GM19240 (cell line): ENCODE data around the gene GRAMD1A.
"Not testable (repeated sequence)": the region's sequence is repeated elsewhere in the genome, so short reads cannot be mapped to it uniquely, and the experiment has no call there.

Experiments
- DNase-seq: peaks from one replicate; pipeline ENCODE4 v3.0.0; 2011; ENCODE audit warnings: low spot score; ENCODE audit not compliant: insufficient read length

GRAMD1A gene

DNA sequence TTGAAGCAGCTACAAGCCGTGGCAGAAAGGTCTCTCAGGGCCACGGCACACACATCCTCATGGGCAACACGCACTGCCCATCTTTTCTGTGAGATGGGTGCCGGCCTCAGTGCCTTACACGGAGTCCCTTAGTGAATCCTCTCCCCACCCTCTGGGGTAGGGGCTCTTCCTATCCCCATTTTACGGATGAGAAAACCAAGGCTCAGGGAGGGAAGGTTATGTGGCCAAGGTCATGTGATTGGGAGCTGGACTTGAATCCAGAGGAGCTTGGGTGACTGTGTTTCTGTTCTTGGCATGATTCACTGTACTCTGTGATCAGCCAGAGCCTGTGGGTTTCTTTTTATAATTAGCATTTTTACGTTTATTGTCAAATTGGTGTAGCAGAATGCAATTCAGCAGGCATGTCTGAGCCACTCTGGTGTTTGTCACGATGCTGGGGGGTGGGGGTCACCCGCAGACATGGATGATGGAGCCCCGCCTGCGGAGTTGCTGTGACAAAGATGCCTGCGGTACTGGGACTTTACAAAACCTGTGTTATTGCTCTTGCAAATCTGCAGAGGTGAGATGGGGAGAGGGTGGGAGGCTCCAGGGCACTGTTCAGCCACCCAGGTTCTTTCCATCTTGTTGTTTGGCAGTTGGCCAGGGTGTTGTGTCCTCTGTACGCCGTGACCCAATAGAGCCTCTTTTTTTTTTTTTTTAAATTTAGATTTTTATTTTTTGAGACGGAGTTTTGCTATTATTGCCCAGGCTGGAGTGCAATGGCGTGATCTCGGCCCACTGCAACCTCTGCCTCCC, 34.7 kb downstream of the GRAMD1A start:
- no peak for DNase-seq

DNA sequence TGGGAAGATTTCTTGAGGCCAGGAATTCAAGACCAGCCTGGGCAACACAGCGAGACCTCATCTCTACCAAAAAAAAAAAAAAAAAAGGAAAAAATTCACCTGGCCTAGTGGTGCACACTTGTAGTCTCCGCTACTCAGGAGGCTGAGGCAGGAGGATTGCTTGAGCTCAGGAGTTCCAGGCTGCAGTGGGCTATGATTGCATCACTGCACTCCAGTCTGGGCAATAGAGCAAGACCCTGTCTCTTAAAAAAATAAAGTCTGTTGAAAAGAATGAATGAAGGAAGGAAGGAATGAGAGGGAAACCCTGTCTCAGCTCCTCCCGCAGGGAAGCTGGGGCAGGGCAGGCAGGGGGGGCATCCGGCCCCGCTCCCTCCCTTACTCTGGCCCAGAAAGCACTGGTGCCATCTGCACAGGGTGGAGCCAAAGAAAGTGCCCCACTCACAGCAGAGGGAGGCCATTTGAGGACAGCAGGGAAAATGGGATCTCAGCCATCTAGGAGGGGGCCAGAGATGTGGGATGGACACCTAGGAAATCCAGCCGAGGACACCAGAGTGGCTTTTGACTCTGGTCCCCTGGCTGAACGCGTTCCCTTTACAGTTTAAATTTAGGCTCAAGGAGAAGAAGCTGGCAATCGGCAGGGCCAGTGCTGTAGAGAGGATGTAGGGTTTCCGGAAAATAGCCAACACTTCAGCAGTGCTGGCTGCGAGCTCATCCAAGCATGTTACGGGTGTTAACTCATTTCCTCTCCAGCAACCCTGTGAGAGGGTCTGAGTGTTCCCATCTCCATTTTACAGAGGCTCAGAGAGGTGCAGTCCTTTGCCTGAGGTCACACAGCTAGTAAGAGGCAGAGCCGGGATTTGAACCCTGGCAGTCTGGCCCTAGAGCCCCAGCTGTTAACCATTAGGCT, 37.8 kb downstream of the GRAMD1A start:
- DNase-seq, result no peak

DNA sequence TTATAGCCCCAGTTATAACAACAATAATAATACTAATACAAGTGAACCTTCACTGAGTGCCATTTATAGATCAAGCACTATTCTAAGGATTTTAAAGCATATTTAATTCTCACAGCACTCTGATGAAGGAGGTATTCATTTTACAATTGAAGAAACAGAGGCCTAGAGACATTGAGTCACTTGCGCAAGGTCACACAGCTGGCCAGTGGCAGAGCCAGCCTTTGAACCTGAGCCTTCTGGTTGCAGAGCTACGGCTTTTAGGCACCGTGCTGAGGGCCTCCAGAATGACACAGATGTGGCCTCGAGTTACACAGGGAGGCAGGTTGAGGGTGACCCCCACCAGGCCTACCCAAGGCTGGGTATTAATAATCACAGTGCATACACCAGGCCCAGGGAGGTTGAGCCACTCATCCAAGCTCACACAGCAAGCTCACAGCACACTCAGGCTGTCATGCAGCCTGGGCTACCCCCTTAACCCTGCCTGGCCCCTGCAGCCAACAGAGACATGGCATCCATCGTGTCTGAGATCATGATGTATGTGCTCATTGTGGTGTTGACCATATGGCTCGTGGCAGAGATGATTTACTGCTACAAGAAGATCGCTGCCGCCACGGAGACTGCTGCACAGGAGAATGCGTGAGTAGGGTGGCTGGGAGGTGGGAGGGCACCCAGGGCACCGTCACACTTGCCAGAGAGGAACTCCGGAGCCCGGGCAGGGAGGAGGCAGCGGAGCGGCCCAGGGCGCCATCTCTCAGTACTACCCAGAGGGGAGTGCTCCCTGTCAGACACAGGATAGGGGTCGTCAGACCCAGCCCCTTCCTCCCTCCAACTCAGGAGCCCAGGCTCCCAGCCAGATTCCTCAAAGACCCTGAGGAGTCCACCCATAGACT, 38.7 kb downstream of the GRAMD1A start:
- no peak for DNase-seq

DNA sequence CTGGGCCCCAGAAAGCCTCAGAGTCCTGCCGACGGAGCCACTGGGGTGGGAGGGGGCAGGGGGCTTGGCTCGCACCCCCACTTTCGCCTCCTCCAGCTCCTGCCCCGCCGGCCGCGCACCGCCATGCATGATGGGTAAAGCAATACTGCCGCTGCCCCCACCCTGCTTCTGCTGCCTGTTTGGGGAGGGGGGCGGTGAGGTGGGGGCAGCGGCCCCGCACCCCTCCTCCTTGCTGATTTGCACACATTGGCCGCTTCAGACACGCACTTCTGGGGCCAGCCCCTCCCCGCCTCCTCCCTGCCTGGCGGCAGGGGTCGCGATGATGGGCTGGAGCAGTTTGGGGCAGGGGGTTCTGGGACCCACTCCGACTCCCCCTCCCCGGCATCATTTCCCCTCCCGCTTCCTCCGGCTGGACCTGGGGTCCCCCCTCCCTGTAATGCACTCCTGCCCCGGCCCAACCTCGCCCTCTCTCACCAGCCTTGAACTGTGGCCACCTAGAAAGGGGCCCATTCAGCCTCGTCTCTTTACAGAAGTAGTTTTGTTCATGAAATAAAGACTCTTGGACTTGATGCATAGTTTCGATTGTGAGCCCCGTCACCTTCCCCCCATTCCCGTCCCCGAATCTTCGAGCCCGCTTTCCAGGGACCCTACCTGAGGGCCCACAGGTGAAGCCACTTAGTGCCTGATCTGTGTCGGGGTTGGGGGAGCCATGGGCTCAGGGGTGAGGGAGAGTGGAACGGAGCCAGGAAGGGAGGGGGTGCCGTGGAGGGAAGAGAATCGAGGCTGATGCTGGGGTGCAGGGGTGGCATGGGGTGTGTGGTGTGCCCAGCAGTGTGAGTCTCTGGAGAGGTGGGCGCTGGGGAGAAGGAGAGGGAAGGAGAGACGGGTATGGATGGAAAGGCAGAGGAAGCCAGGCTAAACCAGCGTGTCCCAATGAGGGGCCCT, 40.0 kb downstream of the GRAMD1A start:
- DNase-seq, result no peak

DNA sequence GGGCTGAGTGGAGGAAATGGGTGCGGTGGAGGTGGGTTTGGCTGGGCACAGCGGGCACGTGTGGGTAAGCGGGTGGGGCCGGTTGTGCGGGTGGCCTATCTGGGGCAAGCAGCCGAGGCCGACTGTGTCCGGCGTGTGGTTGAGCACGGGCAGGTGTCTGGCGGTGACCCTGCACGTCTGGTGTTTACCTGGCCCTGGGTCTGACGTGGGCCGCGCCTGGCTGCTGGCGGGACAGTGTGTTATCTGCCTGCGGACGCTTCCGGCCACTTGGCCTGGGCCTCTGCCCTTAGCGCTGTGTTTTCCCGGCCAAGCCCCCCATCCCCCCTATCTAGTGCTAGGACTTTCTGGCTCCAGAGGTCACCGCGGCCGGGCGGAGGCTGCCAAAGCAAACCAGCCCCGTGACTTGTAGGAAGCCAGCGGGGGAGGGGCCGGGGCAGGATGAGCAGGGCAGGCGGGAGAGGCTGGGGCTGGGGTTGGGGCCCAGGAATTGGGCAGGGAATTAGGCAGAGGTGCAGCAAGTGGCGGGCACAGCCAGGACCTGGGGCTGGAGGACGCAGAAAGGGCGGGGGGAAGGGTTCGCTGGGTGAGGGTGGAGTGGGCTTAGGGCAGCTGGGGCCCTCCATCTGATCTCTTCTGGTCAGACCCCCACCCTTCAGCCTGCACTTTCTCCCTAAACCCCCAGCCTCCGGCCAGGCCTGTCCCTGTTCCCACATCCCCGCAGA, 40.9 kb downstream of the GRAMD1A start:
- no peak for DNase-seq

DNA sequence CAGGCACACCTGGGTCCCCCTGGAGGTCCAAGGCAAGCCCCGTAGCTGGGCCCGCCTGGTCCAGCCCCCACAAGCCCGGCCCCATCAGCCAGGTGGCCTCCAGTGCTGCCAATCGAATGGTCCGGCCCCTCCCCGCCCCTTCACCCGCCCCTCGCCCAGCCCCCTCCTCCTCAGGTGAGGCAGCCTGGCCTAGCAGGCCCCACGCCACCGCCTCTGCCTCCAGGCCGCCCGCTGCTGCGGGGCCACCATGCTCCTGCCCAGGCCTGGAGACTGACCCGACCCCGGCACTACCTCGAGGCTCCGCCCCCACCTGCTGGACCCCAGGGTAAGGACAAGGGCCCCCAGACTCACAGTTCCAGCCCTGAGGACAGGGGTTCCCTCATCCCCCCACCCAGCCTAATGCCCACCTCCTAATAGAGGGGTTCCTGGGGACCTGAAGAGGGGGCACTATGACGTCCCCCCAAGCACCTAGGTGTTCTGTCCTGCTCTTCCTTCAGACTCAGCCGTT, 41.5 kb downstream of the GRAMD1A start, which contains the start of gene HPN:
Gene HPN, plus strand, starts transcription at position 174 of the 508 bp plus-strand sequence. CDS start 786 bp downstream, outside the sequence.
- no peak for DNase-seq

DNA sequence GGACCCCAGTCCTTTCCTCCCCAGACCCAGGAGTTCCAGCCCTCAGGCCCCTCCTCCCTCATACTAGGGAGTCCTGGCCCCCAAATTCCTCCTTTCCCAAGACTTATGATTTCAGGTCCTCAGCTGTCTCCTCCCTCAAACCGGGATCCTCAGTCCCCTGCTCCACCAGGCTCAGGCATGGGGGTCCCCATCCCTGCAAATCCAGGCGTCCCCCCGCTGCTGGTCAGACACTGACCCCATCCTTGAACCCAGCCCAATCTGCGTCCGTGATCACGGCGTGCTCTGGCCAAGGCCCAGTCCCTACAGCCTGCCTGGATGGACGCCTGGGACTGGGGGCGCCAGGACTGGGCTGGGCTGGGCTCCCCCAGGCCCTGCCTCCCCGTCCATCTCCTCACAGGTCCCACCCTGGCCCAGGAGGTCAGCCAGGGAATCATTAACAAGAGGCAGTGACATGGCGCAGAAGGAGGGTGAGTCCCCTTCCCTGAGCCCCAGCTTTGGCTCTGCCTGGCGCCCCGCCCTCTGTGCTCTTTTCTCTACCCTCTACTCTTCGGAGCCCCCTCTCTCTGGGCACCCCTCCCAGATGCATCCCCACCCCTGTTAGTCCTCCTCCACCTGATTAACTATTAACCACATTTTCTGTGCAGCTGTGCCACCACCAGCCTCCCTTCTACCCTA, 42.1 kb downstream of the GRAMD1A start:
- no peak for DNase-seq

DNA sequence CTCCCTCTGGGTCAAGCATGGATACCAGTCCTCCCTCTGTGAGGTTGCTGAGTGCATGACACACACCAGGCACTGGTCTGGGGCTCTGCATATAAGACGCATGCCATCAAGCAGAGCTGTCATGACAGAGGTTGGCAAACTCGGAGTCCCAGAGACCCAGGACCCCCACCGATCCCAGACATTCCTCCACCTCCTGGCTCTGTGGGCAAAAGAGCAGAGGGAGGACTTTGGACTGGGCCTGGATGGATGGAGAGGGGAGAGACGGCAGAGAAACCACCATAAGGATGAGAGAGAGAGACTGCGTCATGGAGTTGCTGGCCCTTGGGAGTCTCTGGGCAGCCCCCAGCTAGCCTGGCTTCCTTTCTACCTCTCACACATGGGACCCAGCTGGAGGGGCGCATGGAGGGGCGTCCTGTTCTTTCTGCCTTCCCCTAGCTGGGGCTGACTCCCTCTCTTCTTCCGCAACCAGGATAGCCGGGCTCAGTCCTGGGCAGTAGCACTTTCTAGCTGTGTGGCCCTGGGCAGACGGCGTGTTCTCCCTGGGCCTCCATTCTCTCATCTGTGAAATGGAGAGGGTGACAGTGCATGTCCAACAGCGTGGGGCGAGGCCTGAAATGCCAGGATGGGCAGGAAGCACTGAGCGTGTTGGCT, 43.0 kb downstream of the GRAMD1A start:
- DNase-seq, result no peak

DNA sequence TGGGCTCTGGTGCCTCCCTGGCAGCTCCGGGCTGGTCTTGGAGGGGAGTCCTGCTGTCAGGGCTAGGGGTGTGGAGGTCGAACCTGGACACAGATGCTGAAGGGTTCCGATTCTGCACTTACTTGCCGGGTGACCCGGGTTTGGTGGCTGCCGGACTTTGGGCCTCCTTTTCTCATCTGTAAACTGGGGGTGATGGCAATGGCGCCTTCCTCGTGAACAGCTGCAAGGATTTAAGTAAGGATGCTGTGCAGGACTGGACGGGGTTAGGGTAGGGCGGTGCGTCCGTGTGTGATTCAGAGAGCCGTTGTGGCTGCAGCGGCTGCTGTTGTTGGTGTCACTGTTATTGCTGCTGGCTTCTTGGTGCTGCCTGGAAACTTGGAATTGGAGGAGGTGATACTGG, 43.8 kb downstream of the GRAMD1A start:
- no peak for DNase-seq

DNA sequence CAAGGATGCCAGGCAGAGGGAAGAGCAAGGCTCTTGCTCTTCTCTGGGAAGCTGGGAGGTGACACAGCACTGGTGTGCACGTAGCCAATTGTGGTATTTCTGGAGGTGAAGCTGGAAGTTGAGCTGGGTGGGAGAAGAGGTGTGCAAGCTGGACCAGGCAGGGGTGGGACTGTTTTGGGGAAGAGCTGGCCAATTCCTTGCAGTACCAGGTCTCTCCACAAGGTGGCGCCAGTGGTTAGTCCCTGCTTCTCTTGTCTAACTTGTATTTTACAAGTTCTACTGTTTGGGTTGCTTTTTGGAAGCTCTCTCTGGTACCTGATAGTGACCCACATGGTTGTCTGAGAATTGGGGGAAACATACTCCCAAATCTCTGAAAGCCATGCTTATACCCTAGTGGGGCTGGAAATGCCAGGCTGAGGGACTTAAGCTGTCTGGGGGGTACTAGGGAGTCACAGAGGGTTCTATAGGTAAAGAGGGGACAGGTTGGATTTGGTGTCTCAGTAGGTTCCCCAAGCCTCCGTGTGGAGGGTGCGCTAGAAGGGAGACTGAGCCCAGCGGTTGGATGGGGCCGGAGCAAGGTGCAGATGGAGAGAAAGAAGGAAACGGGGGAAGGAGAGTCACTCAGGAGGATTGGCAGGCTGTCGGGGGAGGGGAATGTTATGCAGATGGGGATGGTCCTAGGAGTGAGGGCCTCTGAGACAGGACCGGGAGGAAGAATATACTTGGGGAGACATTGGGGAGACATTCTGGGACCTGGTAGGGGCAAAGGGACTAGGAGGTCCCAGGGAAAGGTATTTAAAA, 44.4 kb downstream of the GRAMD1A start:
- peak; percentile 68 for DNase-seq

DNA sequence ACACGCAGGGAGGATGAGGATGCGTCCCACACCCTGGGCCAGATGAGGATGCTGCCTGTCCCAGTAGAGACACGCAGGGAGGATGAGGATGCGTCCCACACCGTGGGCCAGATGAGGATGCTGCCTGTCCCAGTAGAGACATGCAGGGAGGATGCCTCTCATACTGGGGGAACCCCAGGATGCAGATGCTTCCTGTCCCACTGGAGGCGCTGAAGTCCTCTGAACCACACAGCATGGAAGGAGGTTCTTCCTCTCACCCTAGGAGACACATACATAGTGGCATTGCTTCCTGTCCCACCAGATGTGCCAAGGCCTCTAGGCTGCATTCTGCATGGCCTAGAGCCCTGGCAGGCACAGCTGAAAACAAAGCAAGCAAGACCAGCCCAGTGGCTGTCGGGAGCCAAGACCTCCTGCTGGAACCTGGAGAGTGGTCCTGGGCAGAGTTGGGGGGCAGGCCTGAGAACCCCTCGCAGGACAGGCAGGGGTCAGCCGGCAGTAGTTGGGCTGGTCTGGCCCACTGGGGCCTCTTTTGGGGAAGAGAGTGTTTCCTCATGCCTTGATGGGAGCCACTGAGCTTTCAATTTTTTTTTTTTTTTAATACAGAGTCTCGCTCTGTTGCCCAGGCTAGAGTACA, 45.7 kb downstream of the GRAMD1A start:
- peak; percentile 79 for DNase-seq

DNA sequence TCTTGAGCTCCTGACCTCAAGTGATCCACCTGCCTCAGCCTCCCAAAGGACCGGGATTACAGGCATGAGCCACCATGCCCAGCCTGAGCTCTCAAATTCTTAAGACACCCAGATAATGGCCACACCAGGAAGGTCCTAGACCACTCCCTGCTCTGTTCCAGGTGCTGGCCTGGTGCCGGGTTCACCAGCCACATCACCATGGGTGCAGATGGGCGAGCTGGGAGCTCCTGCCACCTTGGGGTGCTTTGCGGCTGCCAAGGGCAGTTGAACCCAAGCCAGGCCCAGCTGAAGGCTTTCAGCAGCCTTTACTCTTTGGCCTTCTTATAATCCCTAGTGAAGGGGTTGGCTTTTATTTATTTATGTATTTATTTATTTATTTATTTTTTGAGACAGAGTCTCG, 46.3 kb downstream of the GRAMD1A start:
- no peak for DNase-seq

DNA sequence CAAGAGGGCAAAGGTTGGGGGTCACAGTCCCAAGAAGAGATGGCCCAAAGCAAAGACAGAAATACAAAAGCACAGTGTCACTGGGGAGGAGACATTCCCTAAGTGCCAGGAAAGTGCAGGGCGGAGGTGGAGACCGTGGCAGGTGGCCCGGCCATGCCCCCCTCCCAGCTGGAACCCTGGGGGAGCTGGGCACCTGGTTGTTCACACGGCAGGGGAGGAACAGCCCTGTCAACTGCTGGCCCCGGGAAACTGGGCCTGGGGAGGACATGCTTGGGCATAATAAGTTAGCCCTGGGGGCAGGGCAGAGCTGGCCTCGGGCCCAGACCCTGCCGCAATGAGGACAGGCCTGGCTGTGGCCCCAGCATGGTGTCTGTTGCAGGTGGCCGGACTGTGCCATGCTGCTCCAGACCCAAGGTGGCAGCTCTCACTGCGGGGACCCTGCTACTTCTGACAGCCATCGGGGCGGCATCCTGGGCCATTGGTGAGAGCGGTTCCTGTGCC, 48.8 kb downstream of the GRAMD1A start:
- DNase-seq, result no peak

DNA sequence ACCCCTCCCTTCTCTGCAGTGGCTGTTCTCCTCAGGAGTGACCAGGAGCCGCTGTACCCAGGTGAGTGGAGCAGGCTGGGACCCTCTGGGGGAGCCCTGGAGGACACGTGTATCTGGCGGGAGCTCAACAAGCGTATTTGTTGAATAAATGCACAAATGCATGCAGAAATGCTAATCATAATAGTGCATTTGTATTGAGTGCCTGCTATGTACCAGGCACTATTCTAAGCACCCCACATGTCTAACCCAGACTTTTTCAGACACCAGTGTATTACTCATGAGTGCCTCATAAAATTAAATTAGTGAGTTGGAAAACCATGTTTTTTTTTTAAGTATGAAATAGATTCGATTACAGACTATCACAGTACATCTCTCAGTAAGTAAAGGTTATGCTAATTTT, 49.3 kb downstream of the GRAMD1A start:
- no peak for DNase-seq

DNA sequence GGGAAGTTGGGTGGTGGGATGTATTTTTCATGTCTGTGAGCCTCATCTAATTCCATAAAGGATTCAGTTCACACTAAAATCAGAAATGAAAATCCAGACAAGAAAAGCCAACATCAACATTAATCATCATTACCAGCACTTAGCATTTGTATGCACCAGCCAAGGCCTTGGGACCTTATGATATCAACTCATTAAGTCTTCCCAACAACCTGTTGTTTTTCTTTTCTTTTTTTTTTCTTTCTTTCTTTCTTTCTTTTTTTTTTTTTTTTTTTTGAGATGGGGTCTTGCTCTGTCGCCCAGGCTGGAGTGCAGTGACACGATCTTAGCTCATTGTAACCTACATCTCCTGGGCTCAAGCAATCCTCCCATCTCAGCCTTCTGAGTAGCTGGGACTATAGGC, 50.5 kb downstream of the GRAMD1A start:
- DNase-seq, result not testable (repeated sequence)

DNA sequence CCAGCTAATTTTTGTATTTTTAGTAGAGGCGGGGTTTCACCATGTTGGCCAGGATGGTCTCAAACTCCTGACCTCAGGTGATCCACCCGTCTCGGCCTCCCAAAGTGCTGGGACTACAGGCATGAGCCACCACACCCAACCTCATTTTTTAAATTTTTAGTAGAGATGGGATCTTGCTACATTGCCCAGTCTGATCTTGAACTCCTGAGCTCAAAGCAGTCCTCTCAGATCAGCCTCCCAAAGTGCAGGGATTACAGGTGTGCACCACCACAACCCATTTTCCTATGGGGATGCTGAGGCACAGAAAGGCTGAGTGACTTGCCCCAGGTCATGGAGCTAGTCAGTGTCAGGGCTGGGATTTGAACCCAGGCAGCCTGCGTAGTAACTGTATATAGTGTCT, 51.1 kb downstream of the GRAMD1A start:
- DNase-seq, result not testable (repeated sequence)

DNA sequence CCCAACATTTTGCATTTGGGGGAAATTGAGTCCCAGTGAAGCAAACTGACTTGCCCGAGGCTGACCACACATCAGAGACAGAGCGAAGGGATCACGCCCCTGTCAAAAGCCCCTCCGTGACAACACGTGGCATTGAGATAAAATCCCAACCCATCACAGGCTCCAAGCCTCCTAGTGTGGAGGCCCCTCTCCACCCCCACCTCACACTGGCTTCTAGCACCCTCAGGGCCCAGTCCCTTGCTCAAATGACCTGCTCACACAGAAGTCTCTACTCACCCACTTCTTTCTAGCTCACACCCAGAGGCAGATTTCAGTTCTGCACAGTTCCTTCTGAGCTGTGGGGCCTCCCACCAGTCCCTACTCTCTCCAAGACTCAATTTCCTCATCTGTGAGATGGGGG, 51.7 kb downstream of the GRAMD1A start:
- no peak for DNase-seq
